A549 (cell line): ENCODE results near the gene APOH.

Source experiments
- CTCF ChIP-seq: fragments of >200 bp; sonication (Bioruptor Twin); formaldehyde crosslinking; IDR thresholded peaks from 3 replicates; pipeline ENCODE4 v1.5.1; 2016
- EHMT2 ChIP-seq: fragments of 200-600 bp; sonication (generic); IDR thresholded peaks from 2 replicates; pipeline ENCODE4 v1.6.1; 2016; ENCODE audit warnings: antibody characterized with exemption, low read depth, mild to moderate bottlenecking, moderate library complexity
- FOSL2 ChIP-seq, 2 experiments: fragments of 450-650 bp in 1 of 2; fragments of >200 bp in 1 of 2; sonication (Bioruptor Twin) in 1 of 2; formaldehyde crosslinking; IDR thresholded peaks; 2 replicates each; pipeline versions ENCODE4 v1.5.0 to v1.6.1; 2016 to 2020; ENCODE audit warnings: mild to moderate bottlenecking in 1 of 2, moderate library complexity in 1 of 2
- MAFK ChIP-seq: fragments of 450-650 bp; IDR thresholded peaks from 2 replicates; pipeline ENCODE4 v1.6.1; 2014; ENCODE audit not compliant: partially characterized antibody
- MAZ ChIP-seq: fragments of 150-350 bp; IDR thresholded peaks from 2 replicates; pipeline ENCODE4 v1.6.1; 2014; ENCODE audit warnings: antibody characterized with exemption, low read depth, low read length, borderline replicate concordance
- POLR2A ChIP-seq: IDR thresholded peaks from 2 replicates; pipeline ENCODE4 v1.6.1; 2012; ENCODE audit warnings: mild to moderate bottlenecking, low read length
- RAD21 ChIP-seq, 2 experiments: fragments of >200 bp in 1 of 2; sonication (Bioruptor Twin) in 1 of 2; formaldehyde crosslinking in 1 of 2; IDR thresholded peaks in 1 of 2; conservative IDR thresholded peaks in 1 of 2; 2 replicates in 1 of 2; 3 replicates in 1 of 2; pipeline ENCODE4 v1.6.1; 2012 to 2018; ENCODE audit warnings: inconsistent platforms in 1 of 2
- REST ChIP-seq: fragments of 200-600 bp; sonication (generic); IDR thresholded peaks from 2 replicates; pipeline ENCODE4 v1.6.1; 2016; ENCODE audit warnings: antibody characterized with exemption, mild to moderate bottlenecking, moderate library complexity
- RNF2 ChIP-seq: fragments of 200-600 bp; sonication (generic); IDR thresholded peaks from 2 replicates; pipeline ENCODE4 v1.6.1; 2016; ENCODE audit warnings: low read depth, mild to moderate bottlenecking, antibody characterized with exemption, moderate library complexity, borderline replicate concordance
- SMC3 ChIP-seq: fragments of >200 bp; sonication (Bioruptor Twin); formaldehyde crosslinking; IDR thresholded peaks from 3 replicates; pipeline ENCODE4 v1.6.1; 2018; ENCODE audit warnings: inconsistent platforms
- ZSCAN20 ChIP-seq: fragments of 250-450 bp; sonication (Bioruptor Pico); IDR thresholded peaks from 2 replicates; pipeline ENCODE4 v1.8.0; 2022; ENCODE audit warnings: mild to moderate bottlenecking, moderate library complexity

- TF ChIP-seq EHMT2 (no peak), MAZ (no peak), FOSL2 (IDR thresholded peaks at IDR 0.05) (no peak), FOSL2 (CRISPR knock-in tag; IDR thresholded peaks at IDR 0.05) (no peak), REST (no peak), MAFK (no peak), CTCF (no peak), ZSCAN20 (no peak), RAD21 (conservative IDR thresholded peaks at IDR 0.05 in 1 of 2, IDR thresholded peaks at IDR 0.05 in 1 of 2) (no peak), SMC3 (no peak), POLR2A (no peak), RNF2 (no peak)
Measured at GRCh38 chr17:66169839-66170238, 59.4 kb downstream of the APOH start.
